Epithelial cell of proximal tubule (primary cell): ENCODE measurements around the gene RBP3. TPM values are rescaled to one million over a fixed set of nuclear protein-coding genes. Genes with fewer than 3 reads are reported as not detected.
"Not testable (repeated sequence)": the region's sequence is repeated elsewhere in the genome, so short reads cannot be mapped to it uniquely, and the experiment has no call there.

Experiments used
- DNase-seq: peaks from one replicate; pipeline ENCODE4 v3.0.0-alpha.2; 2011; ENCODE audit warnings: low read depth
- H3K4me3 ChIP-seq: 2 replicates; pipeline ENCODE4 v1.5.1; 2011; ENCODE audit warnings: low read depth, mild to moderate bottlenecking, low read length
- total RNA-seq: library from RNA; depleted of rRNA; stranded (reverse); fragments of >200 nt; gene quantifications from 2 replicates; pipeline ENCODE4 v1.2.3, GENCODE V29; 2015
- TF ChIP-seq, protein P1 (sequence below): conservative IDR thresholded peaks from 2 replicates; pipeline ENCODE4 v1.5.1; 2012; ENCODE audit warnings: low read depth, mild to moderate bottlenecking, low read length

The RBP3 gene
- total RNA-seq, 1 donor from 2014 or later = not detected

DNA sequence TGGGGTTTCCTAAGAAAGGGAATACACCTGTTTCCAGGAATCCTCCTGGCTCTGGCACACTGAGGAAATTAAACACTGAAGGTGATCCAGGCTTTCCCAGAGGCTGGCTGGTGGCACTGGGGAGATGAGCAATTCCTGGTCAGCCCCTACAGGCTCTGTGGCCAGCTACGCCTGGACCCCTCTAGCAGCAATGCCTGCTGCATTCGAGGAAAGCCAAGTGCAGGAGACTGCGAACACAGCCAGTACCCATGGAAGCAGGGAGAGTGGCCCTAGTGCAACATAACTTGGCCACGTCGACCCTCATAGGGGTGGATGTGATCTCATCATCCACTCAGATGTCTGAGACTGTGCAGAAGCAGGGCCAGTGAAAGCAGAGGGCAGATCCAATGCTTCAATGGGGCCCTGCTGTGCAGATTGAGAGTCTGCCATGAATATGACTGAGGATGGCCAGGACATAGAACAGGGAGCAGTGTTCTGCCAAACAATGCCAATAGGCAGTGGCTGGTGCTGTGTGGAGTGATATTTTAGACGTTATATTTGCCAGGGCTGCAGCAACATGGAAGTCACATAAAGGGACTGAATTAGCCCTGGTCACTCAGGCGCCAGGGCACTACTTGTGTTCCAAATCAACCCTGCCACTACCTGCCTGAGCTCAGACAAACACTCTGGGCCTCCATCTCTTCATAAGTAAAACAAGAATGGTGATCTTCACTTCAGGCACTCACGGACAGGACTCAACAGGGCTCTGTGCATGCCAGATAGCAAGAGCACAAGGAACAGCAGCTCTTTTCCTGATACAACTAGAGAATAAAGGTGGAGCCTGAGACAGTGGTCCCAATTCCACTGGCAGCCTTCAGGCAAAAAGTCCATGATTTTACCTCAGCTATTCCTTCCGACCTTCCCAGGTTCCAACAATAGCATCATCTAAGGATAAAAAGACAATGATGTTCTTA is 33.5 kb downstream of the RBP3 start:
- no peak overlapping the region for H3K4me3 ChIP-seq
- TF ChIP-seq, protein P1, sequence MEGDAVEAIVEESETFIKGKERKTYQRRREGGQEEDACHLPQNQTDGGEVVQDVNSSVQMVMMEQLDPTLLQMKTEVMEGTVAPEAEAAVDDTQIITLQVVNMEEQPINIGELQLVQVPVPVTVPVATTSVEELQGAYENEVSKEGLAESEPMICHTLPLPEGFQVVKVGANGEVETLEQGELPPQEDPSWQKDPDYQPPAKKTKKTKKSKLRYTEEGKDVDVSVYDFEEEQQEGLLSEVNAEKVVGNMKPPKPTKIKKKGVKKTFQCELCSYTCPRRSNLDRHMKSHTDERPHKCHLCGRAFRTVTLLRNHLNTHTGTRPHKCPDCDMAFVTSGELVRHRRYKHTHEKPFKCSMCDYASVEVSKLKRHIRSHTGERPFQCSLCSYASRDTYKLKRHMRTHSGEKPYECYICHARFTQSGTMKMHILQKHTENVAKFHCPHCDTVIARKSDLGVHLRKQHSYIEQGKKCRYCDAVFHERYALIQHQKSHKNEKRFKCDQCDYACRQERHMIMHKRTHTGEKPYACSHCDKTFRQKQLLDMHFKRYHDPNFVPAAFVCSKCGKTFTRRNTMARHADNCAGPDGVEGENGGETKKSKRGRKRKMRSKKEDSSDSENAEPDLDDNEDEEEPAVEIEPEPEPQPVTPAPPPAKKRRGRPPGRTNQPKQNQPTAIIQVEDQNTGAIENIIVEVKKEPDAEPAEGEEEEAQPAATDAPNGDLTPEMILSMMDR = no peak
- DNase-seq = no peak

DNA sequence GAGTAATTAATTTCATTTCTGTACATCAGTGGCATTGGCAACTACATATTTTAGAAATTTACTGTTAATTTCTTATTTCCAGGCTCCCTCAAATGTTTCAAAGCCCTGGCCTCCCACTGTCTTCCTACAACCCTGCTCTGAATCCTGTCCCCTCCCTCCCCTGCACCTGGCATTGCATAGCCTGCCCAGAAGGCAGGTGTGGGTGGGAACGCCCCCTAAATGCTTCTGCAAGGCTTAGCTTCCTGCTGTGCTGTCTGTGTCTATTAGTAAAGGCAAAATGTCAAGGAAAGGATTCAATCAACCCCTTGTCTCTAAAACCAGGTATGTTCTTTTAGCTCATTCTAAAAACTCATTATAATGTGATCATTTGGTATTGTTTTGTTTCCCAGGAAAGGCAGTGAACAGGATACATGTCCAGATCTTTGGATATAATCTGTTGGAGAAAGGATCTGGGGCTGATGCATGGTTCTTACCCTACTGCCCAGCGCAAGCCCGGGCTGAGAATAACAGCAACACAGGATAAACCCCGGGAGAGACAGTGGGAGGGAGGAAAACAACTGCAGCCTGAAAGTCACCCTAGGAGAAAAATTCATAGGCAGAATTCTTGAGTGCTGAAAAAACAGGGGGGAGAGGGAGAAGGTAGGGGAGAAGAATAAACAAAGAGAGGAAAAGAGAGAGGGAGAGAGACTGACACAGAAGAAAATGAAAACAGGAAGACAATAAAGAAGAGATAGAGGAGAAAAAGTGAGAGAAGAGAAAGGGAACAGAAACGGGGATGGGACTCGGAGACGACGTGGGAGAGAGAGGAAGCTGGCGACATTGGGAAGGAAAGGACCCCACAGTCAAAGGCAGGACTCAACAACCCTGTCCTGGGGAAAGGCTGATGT is 35.3 kb downstream of the RBP3 start:
- peak overlapping the region; percentile 82 for H3K4me3 ChIP-seq
- no peak for DNase-seq
- TF ChIP-seq, protein P1 = no peak

DNA sequence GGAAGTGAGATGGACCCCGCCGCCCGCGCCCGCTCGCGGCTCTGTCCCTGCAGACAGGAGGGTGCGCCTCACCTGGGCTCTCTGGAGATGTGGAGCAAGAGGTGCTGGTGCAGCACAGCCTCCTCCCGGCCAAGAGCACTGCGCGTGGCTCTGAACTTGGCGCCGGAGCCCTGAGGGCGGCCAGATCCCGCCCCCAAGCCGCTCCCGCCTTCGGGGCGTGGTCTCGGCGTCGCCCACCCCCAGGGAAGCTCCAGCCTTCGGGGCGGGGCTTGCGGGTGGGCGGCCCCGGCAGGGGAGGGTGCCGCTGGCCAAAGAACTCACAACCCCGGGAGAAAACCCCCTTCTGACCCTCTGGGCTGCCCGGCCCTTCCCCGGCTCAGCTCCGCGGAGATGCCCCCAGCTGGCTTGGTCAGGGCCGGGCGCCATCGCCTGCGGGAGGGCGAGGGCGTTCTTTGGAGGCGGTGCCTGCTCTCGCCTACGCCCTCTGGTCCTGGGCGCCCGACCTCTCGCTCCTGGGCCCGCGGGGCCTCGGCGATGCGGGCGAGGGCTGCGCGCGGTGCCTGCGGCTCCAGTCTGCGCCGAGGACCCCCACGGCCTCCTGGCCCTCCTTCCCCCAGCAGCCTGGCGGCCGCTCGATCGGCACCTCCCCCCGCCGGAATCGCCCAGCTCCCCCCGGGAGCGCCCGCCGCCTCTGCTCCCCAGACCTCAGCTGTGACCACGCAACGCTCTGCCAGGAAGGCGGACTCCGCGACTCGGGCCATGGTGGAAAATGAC is 36.2 kb downstream of the RBP3 start, which contains the start of gene ZNF488:
Gene ZNF488, minus strand, starts transcription at position 146 of the 774 bp plus-strand sequence. CDS start 15,464 bp downstream, outside the sequence.
- peak within 1 kb of the TSS; percentile 82 for H3K4me3 ChIP-seq
- TF ChIP-seq, protein P1 = no peak
- no peak for DNase-seq

- not testable (repeated sequence) for H3K4me3 ChIP-seq, DNase-seq
Observed at GRCh38 chr10:47386104-47386503, 37.9 kb downstream of the RBP3 start.

GRCh38 chr10:47388879-47389278 is 40.7 kb downstream of the RBP3 start:
- DNase-seq = no peak
- TF ChIP-seq, protein P1 = no peak
- H3K4me3 ChIP-seq = no peak overlapping the region

- no peak overlapping the region for H3K4me3 ChIP-seq
- DNase-seq = no peak
- TF ChIP-seq, protein P1 = no peak
Observed at GRCh38 chr10:47389619-47390018, 41.5 kb downstream of the RBP3 start.

GRCh38 chr10:47396311-47396717 is 48.2 kb downstream of the RBP3 start:
- no peak overlapping the region for H3K4me3 ChIP-seq
- DNase-seq = no peak
- TF ChIP-seq, protein P1 = no peak
